ENCODE measurements around the gene PON2. TPM values are rescaled to one million over a fixed set of nuclear protein-coding genes. Genes with fewer than 3 reads are reported as not detected.
"Not testable (repeated sequence)": the region's sequence is repeated elsewhere in the genome, so short reads cannot be mapped to it uniquely, and the experiment has no call there.

PON2 gene
- total RNA-seq, 1 experiment from 2014 or later, result 50.3 TPM

DNA sequence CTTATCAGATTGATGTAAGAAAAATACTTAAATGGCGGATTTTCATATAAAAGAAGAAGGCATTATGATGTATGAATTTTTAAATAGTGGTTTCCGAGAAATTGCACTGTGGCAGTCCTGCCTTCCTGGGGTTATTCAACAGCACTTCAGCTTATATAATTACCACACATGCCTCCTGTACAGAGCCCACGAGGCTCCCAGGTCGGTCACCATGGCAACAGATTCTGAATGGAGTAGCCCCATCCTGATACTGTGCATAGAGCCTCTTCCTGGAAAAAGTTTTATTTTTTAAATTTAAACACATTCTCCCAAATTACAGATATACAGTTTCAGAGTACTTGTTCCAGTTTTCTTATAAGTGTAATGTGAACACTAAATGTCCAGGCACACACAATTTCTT, 35.0 kb upstream of the PON2 start:
- Histone ChIP-seq H3K4me3 (no peak overlapping the region), H3K27ac (no peak overlapping the region), H3K4me1 (replicated peaks; ENCODE audit: insufficient read depth) (no peaks in the 10 kb centered on the region), H3K9me3 (ENCODE audit: insufficient read depth, low read depth) (no peaks in the 10 kb centered on the region), H3K4me2 (no peak overlapping the region), H3K27me3 (ENCODE audit: insufficient read depth, low read depth) (no peaks in the 10 kb centered on the region), H3K79me2 (ENCODE audit: low read depth) (no peaks in the 10 kb centered on the region), H3K9me2 (ENCODE audit: insufficient read depth) (no peaks in the 10 kb centered on the region), H4K20me1 (ENCODE audit: insufficient read depth) (no peaks in the 10 kb centered on the region), H3F3A (ENCODE audit: insufficient read depth, low read depth) (no peaks in the 10 kb centered on the region), H2AFZ (no peak overlapping the region), H3K36me3 (ENCODE audit: low read depth) (no peaks in the 10 kb centered on the region)
- intact Hi-C loops (cut with micrococcal nuclease; ENCODE audit: unreplicated experiment), result no loop called here
- ChIA-PET POLR2A (ENCODE audit: unreplicated experiment) (no interaction called here), CTCF (no interaction called here)
- no TSS peak for BruUV-seq (replicated peaks)
- no peak for TF ChIP-seq EZH2 (IDR thresholded peaks at IDR 0.05; ENCODE audit: low read depth)
- TF ChIP-seq, protein P1, sequence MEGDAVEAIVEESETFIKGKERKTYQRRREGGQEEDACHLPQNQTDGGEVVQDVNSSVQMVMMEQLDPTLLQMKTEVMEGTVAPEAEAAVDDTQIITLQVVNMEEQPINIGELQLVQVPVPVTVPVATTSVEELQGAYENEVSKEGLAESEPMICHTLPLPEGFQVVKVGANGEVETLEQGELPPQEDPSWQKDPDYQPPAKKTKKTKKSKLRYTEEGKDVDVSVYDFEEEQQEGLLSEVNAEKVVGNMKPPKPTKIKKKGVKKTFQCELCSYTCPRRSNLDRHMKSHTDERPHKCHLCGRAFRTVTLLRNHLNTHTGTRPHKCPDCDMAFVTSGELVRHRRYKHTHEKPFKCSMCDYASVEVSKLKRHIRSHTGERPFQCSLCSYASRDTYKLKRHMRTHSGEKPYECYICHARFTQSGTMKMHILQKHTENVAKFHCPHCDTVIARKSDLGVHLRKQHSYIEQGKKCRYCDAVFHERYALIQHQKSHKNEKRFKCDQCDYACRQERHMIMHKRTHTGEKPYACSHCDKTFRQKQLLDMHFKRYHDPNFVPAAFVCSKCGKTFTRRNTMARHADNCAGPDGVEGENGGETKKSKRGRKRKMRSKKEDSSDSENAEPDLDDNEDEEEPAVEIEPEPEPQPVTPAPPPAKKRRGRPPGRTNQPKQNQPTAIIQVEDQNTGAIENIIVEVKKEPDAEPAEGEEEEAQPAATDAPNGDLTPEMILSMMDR (conservative IDR thresholded peaks at IDR 0.05), result no peak
- no peak for DNase-seq

DNA sequence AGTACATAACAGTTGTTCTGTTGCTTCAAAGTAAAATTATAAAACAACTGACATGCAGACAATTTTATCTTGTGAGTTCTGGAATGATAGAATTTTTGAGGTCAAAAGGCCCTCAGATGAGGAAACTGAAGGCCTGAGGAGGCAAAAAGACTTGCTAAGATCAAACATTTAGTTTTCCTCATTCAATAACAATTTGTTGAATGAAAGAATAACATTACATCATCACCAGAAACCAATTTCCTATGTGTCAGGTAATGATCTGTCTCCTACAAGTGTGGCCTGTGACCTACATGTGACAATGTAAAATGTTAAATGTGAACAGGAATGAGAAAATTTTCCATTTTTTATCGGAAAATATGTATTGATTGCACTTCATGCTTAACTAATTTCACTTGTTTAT, 34.4 kb upstream of the PON2 start:
- no peaks in the 10 kb centered on the region for H3K27me3 ChIP-seq (ENCODE audit: insufficient read depth, low read depth)
- no peak overlapping the region for H3K4me3 ChIP-seq
- CTCF ChIA-PET, result no interaction called here
- no peaks in the 10 kb centered on the region for H3K36me3 ChIP-seq (ENCODE audit: low read depth)
- no peaks in the 10 kb centered on the region for H3K9me3 ChIP-seq (ENCODE audit: insufficient read depth, low read depth)
- no peak overlapping the region for H3K27ac ChIP-seq
- TF ChIP-seq EZH2 (IDR thresholded peaks at IDR 0.05; ENCODE audit: low read depth), result no peak
- TF ChIP-seq, protein P1 (conservative IDR thresholded peaks at IDR 0.05), result no peak
- H4K20me1 ChIP-seq (ENCODE audit: insufficient read depth), result no peaks in the 10 kb centered on the region
- no peaks in the 10 kb centered on the region for H3K79me2 ChIP-seq (ENCODE audit: low read depth)
- intact Hi-C loops (cut with micrococcal nuclease; ENCODE audit: unreplicated experiment), result no loop called here
- no peaks in the 10 kb centered on the region for H3F3A ChIP-seq (ENCODE audit: insufficient read depth, low read depth)
- POLR2A ChIA-PET (ENCODE audit: unreplicated experiment), result no interaction called here
- no peaks in the 10 kb centered on the region for H3K9me2 ChIP-seq (ENCODE audit: insufficient read depth)
- H3K4me2 ChIP-seq, result no peak overlapping the region
- no peaks in the 10 kb centered on the region for H3K4me1 ChIP-seq (replicated peaks; ENCODE audit: insufficient read depth)
- no peak for DNase-seq
- BruUV-seq (replicated peaks), result no TSS peak
- no peak overlapping the region for H2AFZ ChIP-seq

DNA sequence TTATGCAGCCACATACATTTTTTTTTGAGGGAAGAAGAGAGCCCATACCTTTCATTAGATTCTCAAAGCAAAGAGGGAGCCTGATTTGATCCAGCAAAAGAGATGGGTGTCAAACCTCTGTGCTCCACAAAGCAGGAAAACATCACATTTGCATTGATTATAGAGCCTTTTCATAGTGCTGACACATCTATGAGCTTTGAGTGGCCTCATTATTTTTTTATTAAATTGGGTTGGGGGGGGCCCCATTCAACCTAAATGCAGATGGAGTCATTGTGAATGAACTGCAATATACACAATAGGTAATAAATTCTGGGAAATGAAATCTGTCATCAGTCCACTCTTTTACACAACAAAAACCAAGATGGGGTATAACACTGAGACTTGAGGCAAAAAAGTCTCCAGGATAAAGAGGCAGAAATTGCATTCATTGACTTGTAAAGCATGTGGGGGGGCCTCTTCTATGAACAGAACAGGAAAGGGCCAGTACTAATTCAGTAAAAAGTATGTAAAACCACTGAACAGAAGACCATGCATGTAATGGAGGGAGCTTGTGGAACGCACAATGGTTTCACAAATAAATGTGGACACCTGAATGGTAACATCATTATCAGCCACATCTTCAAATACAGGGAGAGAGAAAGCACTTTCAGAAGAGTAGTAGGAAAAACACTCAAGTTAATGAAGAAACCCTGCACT, 33.2 kb upstream of the PON2 start:
- BruUV-seq (replicated peaks), result no TSS peak
- CTCF ChIA-PET, result no interaction called here
- no peak overlapping the region for H3K4me2 ChIP-seq
- H2AFZ ChIP-seq, result no peak overlapping the region
- intact Hi-C loops (cut with micrococcal nuclease; ENCODE audit: unreplicated experiment), result no loop called here
- H3K27ac ChIP-seq, result no peak overlapping the region
- H4K20me1 ChIP-seq (ENCODE audit: insufficient read depth), result no peaks in the 10 kb centered on the region
- H3K4me1 ChIP-seq (replicated peaks; ENCODE audit: insufficient read depth), result no peaks in the 10 kb centered on the region
- DNase-seq, result no peak
- H3K4me3 ChIP-seq, result no peak overlapping the region
- H3K79me2 ChIP-seq (ENCODE audit: low read depth), result no peaks in the 10 kb centered on the region
- H3K9me2 ChIP-seq (ENCODE audit: insufficient read depth), result no peaks in the 10 kb centered on the region
- H3K27me3 ChIP-seq (ENCODE audit: insufficient read depth, low read depth), result no peaks in the 10 kb centered on the region
- no peaks in the 10 kb centered on the region for H3K9me3 ChIP-seq (ENCODE audit: insufficient read depth, low read depth)
- POLR2A ChIA-PET (ENCODE audit: unreplicated experiment), result no interaction called here
- H3F3A ChIP-seq (ENCODE audit: insufficient read depth, low read depth), result no peaks in the 10 kb centered on the region
- H3K36me3 ChIP-seq (ENCODE audit: low read depth), result no peaks in the 10 kb centered on the region
- no peak for TF ChIP-seq EZH2 (IDR thresholded peaks at IDR 0.05; ENCODE audit: low read depth)
- TF ChIP-seq, protein P1 (conservative IDR thresholded peaks at IDR 0.05), result no peak

DNA sequence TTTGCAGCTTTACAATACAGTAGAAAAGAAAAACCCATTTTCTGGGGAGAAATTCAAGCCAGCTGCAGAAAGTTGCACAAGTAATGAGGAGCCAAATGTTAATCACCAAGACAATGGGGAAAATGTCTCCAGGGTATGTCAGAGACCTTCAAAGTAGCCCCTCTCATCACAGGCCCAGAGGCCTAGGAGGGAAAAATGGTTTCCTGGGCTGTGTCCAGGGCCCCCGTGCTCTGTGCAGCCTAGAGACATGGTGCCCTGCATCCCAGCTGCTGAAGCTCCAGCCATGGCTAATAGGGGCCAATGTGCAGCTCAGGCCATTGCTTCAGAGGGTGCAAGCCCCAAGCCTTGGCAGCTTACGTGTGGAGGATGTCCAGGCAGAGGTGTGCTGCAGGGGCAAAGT, 25.8 kb upstream of the PON2 start:
- H3K4me2 ChIP-seq; H2AFZ ChIP-seq; H3K9me3 ChIP-seq (ENCODE audit: insufficient read depth, low read depth); H3K79me2 ChIP-seq (ENCODE audit: low read depth); intact Hi-C loops (cut with micrococcal nuclease; ENCODE audit: unreplicated experiment); POLR2A ChIA-PET (ENCODE audit: unreplicated experiment); BruUV-seq (replicated peaks); H3K36me3 ChIP-seq (ENCODE audit: low read depth); H4K20me1 ChIP-seq (ENCODE audit: insufficient read depth); H3K4me1 ChIP-seq (replicated peaks; ENCODE audit: insufficient read depth); H3K9me2 ChIP-seq (ENCODE audit: insufficient read depth); DNase-seq; H3K27me3 ChIP-seq (ENCODE audit: insufficient read depth, low read depth); H3F3A ChIP-seq (ENCODE audit: insufficient read depth, low read depth); H3K4me3 ChIP-seq; H3K27ac ChIP-seq; CTCF ChIA-PET: not testable (repeated sequence)
